GM18502 (cell line): ENCODE results near the gene SLC31A2.
A peak's percentile ranks its signal among the peaks of the same experiment; 100 is the strongest.
"Not testable (repeated sequence)": the region's sequence is repeated elsewhere in the genome, so short reads cannot be mapped to it uniquely, and the experiment has no call there.

ENCODE experiments used
- ATAC-seq: cut with Tn5 transposase; IDR thresholded peaks from one replicate; pipeline ENCODE4 v1.9.1; 2021; ENCODE audit warnings: mild to moderate bottlenecking; ENCODE audit not compliant: unreplicated experiment, poor library complexity

The SLC31A2 gene, protein sequence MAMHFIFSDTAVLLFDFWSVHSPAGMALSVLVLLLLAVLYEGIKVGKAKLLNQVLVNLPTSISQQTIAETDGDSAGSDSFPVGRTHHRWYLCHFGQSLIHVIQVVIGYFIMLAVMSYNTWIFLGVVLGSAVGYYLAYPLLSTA

DNA sequence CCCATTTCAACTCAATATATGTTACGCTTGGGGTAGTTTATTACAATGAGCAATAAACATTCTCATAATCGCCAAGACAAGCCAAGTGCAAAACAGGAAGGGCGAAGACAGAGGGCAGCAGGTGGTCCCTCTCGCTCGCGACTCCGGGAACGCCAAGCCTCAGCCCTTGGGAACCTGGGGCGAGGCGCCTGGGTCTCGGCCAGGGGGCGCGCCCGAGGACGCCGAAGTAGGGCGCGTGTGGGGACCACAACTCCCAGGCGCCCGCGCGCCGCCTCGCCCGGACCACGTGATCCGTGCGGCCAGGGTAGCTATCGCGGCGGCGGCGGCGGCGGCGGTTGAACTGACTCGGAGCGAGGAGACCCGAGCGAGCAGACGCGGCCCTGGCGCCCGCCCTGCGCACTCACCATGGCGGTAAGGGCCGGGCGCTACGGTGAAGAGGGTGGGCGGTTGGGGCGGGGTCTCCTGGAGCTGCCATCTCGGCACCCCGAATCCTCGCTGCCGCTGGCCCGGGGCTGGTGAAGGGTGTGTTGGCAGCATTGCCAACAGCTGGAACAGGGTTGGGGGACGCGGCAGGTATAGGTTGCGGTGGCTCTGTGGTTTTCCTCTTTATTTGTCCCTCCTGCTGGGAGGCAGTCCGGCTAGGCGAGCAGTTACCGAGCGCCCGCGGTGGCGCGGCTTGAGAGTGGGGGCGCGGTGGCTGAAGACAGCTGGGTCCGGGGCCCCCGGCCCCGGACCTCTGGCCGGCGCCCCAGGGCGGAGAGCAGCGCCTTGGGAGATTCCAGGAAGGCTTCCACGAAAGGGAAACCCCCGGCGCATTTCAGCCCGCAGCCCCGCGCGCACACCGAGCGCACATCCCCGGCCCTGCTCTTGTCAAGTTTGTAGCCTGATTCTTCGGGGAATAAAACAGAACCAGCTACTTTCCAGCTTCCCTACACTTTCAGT, at the start of gene SLC31A2:
TSS of gene SLC31A2 (plus strand) at position 338 of the 942 bp plus-strand sequence. CDS start at position 406, 68 bp downstream.
- ATAC-seq = peak; percentile 97

DNA sequence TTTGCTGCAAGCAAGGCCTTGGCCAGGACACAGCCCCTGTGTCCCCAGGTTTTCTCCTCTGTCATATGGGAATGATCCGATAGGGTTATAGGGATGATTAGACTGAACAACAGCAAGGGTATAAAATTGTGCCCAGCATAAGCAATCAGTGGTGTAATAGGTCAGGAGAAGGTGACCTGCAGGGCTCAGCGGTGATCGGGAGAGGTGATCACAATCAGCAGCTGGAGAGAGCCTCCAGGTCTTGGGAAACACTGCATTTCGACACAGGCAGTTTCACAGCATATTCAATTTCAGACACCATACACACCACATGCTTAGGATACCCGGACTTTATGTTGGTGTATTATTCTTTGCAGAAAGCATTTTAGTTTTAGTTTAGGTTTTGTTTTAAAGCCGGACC, 45.5 kb upstream of the SLC31A2 start:
- not testable (repeated sequence) for ATAC-seq

DNA sequence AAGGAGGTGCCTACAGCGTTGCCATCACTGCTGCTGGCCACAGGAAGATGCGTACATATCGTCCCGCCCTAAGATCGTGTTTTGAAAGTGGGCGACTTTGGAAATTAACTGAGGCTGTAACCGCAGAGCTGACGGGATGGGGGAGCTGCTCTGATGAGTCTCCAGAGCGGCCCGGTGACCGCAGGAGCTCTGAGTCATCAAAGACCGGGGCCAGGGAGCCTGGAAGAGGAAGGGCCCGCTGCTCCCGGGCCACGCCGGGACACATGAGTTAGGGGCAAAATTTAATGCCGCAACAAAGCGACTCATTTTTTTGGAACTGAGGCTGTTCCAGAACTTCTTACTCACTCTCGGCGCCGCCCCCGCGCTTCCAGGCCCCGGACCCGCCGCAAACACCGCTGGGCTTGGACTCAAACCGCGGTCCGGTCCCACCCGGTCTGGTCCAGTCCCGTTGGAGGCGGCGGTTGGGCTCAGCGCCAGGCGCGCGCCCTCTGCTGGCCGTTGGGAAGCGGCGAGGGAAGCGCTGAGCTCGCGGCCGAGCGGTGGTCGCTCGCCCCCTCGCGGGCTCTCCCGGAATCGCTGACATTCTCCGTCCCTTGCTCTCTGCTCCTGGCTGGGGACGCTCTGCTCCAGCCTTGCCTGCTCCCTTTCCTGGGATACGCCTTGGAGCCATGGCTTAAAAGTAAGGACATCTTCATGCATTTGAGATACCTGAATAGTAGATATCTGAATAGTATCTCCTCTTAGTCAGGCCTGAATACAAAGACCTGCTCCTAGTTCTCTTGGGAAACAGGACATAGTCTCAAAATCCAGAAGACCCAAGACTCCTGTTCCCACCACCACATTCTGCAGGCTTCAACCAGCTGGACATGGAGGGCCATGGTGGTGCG, 39.5 kb upstream of the SLC31A2 start:
- ATAC-seq = peak; percentile 72

DNA sequence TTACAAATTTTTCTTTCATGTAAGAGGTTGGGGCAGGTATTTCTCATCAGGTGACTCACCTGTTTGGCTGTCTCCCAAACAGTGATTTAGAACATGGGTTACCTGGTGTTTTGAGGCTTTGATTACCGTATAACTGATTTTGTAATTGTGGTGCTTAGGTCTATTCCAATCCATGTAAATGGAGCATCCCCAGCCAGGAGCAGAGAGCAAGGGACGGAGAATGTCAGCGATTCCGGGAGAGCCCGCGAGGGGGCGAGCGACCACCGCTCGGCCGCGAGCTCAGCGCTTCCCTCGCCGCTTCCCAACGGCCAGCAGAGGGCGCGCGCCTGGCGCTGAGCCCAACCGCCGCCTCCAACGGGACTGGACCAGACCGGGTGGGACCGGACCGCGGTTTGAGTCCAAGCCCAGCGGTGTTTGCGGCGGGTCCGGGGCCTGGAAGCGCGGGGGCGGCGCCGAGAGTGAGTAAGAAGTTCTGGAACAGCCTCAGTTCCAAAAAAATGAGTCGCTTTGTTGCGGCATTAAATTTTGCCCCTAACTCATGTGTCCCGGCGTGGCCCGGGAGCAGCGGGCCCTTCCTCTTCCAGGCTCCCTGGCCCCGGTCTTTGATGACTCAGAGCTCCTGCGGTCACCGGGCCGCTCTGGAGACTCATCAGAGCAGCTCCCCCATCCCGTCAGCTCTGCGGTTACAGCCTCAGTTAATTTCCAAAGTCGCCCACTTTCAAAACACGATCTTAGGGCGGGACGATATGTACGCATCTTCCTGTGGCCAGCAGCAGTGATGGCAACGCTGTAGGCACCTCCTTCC, 37.9 kb upstream of the SLC31A2 start:
- peak; percentile 68 for ATAC-seq

DNA sequence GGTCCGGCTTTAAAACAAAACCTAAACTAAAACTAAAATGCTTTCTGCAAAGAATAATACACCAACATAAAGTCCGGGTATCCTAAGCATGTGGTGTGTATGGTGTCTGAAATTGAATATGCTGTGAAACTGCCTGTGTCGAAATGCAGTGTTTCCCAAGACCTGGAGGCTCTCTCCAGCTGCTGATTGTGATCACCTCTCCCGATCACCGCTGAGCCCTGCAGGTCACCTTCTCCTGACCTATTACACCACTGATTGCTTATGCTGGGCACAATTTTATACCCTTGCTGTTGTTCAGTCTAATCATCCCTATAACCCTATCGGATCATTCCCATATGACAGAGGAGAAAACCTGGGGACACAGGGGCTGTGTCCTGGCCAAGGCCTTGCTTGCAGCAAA, 32.0 kb upstream of the SLC31A2 start:
- not testable (repeated sequence) for ATAC-seq

DNA sequence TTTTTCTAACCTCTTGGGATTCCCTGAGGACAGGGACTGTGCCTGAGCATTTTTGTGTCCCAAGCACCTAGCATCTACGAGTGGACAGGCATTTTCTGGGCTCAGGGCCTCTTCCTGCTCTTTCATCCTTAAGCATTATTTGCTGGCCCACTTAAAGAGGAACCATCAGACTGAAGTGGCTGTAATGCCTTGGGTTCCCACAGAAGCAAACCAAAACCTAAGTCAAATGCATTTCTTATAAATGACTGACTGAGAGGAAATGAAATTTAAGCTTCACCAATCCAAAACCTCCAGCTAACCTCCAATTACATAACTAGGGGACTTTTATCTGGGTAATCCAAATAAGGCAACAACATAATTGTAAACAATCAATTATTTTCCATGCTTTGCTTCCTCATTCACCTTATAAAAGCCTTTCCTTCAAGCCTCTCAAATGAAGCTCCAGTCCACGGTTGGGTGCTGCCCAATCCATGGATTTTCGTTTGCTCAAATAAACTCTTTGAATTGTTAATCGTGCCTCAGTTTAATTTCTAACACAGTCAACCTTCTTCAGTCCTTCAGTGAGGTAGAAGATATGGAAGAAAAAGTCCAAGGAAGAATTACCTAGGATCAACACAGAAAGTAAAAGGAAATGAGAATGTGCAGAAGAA, 25.3 kb upstream of the SLC31A2 start:
- ATAC-seq = no peak

DNA sequence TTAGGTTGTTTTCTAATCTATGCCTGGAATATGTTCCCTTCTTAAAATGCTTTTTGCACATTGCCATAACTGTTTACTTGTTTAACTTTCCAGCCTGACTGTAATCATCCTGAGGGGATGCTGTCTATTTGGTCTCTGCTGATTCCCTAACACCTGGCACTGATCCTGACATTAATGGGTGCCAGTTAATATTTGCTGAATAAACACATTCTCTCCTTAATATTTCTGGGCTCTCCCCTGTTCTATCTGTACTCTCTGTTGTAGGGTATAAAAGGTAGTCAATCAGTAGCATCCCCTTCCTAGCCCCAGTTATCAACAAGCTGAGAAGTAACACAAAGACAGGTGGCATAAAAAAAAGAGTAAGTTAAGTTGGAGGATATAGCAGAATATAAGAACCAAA, 21.3 kb upstream of the SLC31A2 start:
- ATAC-seq = no peak

DNA sequence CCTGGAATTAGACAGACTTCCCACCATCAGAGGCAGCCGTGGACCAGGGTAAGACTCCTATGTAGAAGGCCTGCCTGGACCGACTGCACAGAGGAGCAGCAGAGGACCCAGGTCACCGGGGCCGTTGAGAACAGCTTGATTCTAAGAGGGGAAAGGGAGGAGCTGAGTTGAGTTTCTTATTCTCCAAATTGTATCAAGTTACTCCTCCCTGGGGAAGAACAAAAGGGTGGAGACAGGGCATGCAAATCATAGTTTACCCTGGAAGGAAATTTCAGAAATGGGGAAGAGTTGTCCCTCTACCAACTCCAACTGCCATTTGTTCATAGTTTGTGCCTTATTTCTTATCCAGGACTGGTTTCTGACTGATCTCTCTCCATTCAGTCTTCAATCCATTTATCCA, 20.9 kb upstream of the SLC31A2 start:
- ATAC-seq = no peak

DNA sequence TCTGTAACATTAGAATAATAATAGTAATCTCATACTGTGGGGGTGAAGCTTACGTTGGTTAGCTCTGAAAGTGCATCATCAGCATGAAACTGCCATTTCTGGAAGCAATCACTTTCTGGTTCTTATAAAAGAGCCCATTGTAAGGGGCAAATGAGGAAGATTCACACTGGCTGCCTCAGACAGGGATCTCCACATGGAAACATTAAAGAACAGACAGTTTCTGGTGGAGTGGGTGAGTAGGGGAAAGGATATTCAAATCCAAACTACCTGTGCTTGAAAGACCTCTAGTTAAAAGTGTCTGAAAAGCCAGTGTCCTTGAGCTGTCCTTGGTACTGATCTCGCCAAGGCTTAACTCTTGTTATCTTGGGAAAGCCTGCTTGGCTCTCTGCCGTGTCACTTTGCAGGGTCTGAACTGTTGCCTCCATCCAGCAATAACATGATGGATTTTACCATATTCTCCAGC, 19.1 kb upstream of the SLC31A2 start:
- ATAC-seq = no peak

DNA sequence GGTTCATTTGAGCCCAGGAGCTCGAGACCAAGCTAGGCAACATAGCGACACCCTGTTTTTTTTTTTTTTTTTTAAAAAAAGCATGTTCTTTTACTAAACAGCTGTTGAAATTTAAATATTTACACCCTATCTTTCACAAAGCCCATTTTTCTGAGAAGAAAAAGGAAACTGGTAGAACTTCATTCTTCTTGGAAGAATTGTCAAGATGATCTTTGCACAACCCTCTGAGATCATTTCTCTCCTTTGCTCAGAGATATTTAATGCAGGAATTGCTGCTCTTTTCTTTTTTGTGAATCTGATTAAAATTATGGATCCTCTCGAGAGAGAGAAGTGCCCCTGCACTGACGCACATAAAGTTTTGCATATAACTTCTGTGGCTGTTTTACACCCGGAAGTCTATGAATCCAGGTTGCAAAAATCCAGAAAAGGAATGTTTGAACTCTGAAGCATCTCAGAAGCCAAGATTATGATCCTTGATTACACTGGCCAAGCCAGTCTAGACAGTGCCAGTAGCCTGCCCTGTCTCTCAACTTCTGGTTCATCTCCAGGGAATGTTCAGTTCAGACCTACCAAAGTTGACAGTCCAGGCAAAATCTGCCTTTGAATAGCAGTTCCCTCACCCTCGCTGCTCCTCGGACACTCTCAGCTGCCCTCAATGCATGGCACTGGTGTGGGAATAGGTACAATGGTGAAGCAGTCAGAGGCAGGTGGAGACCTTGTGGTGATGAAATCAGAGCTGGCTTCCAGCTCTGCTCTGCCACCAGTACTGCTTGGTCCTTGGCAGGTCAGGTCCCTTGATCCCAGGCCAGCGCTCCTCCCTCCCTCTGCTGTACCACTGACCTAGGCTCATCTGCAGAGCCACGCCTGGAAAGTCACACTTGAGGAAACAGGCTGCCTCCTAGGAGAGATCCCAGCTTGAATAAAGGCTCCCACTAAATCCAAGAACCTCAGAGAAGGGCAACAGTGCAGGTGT, 13.3 kb upstream of the SLC31A2 start:
- ATAC-seq = no peak

DNA sequence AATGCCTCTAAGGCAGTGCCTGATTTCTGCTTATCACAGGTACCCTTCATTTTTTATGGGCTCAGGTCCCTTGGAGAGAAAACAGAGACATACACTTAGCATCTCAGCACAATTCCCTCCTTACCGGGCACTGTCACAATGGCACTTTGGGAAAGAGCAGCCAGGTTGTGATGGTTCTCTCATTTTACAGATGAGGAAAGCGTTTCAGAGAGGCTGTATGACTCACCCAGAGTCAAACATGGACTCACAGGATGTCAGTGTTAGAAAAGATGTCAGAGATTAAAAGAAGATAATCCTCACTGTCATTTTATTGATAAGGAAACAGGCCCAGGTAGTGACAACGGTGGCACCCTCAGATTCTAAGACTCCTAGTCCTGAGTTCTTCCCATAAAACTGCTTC, 12.0 kb upstream of the SLC31A2 start:
- no peak for ATAC-seq

DNA sequence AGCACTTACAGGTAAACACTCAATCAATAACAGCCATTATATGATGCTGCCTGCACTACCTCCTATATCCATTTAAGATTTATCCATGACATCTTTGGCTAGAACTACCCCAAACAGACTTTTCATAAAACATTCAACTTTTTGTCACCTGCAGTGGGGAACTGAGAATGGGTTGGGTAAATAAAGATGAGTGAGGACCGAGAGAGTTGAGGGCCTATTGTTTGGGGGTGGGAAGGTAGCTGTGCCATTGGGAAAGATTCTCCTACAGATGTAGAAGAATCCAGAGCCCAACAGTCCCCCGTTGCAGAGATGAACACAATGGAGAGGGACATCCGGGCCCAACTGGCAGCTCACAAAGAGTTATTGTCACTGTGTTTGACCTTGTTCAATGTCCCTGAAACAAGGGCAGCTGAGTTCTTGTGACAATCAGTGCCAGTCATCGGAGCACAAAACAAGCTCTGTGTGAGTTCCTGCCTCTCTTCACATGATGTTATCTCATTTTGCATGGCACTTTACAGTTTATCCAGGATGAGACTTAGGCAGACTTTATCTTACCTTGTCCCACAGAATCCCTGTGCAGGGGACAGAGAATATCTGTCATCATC, 11.5 kb upstream of the SLC31A2 start:
- ATAC-seq = no peak

DNA sequence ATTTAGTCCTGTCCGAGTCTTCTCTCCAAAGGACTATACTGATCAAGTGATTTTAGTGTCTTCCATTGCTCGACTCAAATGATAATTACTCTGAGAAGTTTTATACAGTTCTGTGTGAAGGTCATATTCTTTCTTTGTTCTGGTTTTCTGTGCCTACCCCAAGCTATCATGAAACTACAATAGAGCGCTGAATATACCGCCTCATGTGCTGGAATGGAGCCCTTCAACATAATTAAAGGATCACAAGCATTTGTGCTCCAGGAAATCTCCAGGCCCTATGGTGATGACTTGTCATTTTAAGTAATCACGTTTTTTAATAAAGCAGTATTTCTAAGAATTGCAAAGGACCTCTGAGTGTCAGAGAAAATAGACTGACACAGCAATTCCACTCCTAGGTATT, 10.9 kb upstream of the SLC31A2 start:
- ATAC-seq = no peak

DNA sequence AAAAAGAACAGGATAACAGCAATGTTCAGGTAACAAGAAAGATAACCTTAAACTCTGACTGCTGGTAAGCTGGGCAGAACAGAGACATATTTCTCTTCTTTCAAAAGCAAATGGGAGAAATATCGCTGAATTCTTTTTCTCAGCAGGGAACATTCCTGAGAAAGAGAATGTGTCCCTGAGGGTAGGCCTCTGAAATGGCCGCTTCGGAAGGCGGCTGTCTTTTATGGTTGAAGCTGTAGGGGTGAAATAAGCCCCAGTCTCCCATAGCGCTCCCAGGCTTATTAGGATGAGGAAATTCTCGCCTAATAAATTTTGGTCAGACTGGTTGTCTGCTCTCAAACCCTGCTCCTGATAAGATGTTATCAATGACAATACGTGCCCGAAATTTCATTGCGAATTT, 9.9 kb upstream of the SLC31A2 start:
- not testable (repeated sequence) for ATAC-seq

DNA sequence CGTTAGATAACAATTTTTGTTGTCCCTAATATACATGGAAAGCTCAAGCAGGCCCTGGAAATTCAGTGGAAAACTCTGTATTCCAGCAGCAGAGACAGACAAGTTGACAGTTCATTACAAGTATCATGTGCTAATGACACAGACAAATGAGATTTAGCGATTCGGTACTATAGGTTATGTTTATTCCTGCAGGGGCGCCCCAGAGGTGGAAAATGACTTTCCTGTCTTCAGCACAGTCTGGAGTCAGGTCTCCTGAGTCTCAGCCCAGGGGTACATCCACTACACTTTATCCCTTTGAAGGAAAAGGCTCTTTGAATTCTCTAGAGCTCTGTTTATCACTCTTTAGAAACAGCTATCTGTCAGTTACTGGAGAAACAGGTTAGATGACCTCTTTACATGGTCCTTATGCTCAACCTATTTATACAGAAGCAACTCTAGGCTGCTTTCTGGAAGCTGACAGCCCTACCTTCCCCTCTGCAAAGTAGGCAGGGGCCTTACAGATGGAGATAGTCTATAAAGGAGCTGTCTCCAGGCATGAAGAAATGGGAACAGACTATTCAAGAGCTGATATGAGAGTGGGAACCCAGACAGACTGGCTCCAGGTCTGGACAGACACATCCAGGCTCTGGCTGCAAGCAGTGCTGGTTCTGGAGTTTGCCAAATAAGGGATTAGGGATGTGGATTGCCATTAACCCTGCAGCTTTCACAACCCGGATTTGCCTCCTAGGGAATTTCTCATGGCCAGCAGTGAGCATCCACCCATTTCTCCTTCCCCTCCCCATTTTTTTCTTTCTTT, 7.2 kb upstream of the SLC31A2 start:
- ATAC-seq = no peak

DNA sequence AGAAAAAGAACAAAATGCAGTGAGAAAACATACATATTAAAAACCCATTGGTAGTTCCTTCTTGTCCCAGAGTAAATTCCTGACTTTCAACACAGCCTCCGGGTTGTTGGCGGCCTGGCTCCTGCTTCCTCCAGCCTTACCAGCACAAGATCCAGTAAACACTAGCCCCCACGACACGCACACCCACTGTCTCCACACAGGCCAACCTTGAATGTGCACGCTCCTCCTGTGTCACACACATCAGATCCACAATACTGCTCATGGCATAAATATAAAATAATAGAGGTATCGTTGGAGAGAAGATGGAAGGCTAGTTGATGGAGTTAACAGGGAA, 2.5 kb upstream of the SLC31A2 start:
- no peak for ATAC-seq

DNA sequence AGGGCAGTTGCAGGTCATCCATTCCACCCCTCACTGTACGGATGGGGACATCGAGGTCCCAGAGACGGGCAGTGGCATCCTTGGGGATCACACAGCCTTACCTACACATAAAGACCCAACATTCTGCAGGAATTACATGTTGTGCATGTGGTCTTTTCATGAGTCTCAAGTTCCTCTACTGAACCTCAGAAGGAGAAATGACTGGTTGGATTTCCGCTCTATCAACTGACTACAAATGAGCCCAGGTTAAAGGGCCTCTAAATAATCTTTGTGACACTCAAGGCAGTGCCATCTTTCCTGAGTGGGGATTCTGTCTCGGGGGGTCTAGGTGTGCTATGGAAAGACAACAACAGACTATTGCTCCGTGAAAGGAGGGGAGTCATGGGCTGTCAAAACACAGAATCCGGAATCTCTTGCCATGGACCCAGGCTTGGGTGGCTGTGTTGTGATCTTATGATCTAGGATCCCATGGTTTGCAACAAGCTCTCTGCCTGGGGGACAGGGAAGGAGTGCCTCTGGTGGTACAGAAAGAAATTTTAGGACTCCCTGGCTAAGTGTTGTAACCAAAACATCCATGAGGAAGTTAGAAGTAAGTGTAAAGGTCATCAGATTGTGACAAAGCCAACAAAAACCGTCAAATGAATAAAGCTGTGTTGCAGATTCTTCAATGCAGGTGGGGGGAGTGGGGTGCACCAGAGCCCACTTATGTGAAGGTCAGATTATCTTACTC, 1.9 kb upstream of the SLC31A2 start:
- ATAC-seq = no peak
